ENCODE data around the gene ADAM17. TPM values are rescaled to one million over a fixed set of nuclear protein-coding genes. Genes with fewer than 3 reads are reported as not detected.

The ADAM17 gene
- polyA plus RNA-seq, 1 of the 3 experiments (the other 2 are of a cell fraction): 17.1 TPM

GRCh38 chr2:9467687-9468086 is 87.9 kb downstream of the ADAM17 start:
- DNase-seq: no peak
- Histone ChIP-seq H4K20me1 (ENCODE audit: insufficient read depth) (no peaks in the 10 kb centered on the region), H3K36me3 (replicated peaks in 1 of 2; ENCODE audit: control insufficient read depth in 1 of 2, insufficient read depth in 2 of 2, low read length in 1 of 2) (peaks cover 52% of the 10 kb centered on the region in 2 experiments), H3K79me2 (ENCODE audit: insufficient read depth) (no peaks in the 10 kb centered on the region), H3K27me3 (ENCODE audit: insufficient read depth) (no peaks in the 10 kb centered on the region), H3K9me2 (no peaks in the 10 kb centered on the region), H3K9me3 (no peaks in the 10 kb centered on the region), H3F3A (replicated peaks; ENCODE audit: insufficient read depth) (peaks cover 3% of the 10 kb centered on the region), H2AFZ (ENCODE audit: low read depth) (no peak overlapping the region), H3K4me1 (ENCODE audit: control insufficient read depth in 1 of 2, insufficient read depth in 2 of 2, low read depth in 1 of 2, low read length in 1 of 2) (no peaks in the 10 kb centered on the region; a peak in 1 of 4 replicates), H3K9ac (no peak overlapping the region), H3K4me3 (ENCODE audit: low read depth in 2 of 2, low read length in 1 of 2) (no peak overlapping the region), H3K4me2 (no peak overlapping the region), H3K27ac (ENCODE audit: low read depth in 2 of 2, low read length in 1 of 2) (no peak overlapping the region)
- TF ChIP-seq TCF12 (IDR thresholded peaks at IDR 0.05) (no peak), FOSL2 (IDR thresholded peaks at IDR 0.05; ENCODE audit: borderline replicate concordance, low read depth) (no peak), MAX (IDR thresholded peaks at IDR 0.05; ENCODE audit: low read depth) (no peak), FOXM1 (IDR thresholded peaks at IDR 0.05; ENCODE audit: low read depth) (no peak), SMC3 (IDR thresholded peaks at IDR 0.05; ENCODE audit: low read depth, low read length) (no peak), USF1 (IDR thresholded peaks at IDR 0.05; ENCODE audit: borderline replicate concordance, low read depth) (no peak), YY1 (IDR thresholded peaks at IDR 0.05; ENCODE audit: low read depth) (no peak), NRF1 (IDR thresholded peaks at IDR 0.05; ENCODE audit: low read depth, low read length) (no peak), MXI1 (IDR thresholded peaks at IDR 0.05; ENCODE audit: low read depth, low read length) (no peak)
- ChIA-PET CTCF (interaction anchor here (1.0 to 1.3 kb wide), 2 partner anchors 11 to 16 kb away, joined by 3 to 4 read pairs; no protein-coding TSS in a partner anchor), POLR2A (no interaction called here)
- WGBS (ENCODE audit: low lambda C conversion rate): 91% methylated on average over 10 of the region's 10 CpGs

GRCh38 chr2:9466147-9466683 is 89.4 kb downstream of the ADAM17 start:
- ChIA-PET POLR2A (interaction anchor here (0.7 kb wide), 1 partner anchor 18 kb away, joined by 3 read pairs; no protein-coding TSS in a partner anchor), CTCF (no interaction called here)
- H3K9me2 ChIP-seq: no peaks in the 10 kb centered on the region
- no peaks in the 10 kb centered on the region; a peak in 1 of 4 replicates for H3K4me1 ChIP-seq (ENCODE audit: control insufficient read depth in 1 of 2, insufficient read depth in 2 of 2, low read depth in 1 of 2, low read length in 1 of 2)
- no peak for TF ChIP-seq EZH2phosphoT487 (IDR thresholded peaks at IDR 0.05; ENCODE audit: borderline replicate concordance, low read depth)
- TF ChIP-seq FOXM1 (IDR thresholded peaks at IDR 0.05; ENCODE audit: low read depth): no peak
- TF ChIP-seq NFIC (IDR thresholded peaks at IDR 0.05; ENCODE audit: borderline replicate concordance): no peak
- no peak for TF ChIP-seq RXRA (IDR thresholded peaks at IDR 0.05; ENCODE audit: borderline replicate concordance, low read depth)
- no peak for TF ChIP-seq CHD2 (IDR thresholded peaks at IDR 0.05; ENCODE audit: low read length, partially characterized antibody)
- TF ChIP-seq JUND (IDR thresholded peaks at IDR 0.05): no peak
- TF ChIP-seq RAD21 (IDR thresholded peaks at IDR 0.05; ENCODE audit: low read length): no peak
- TF ChIP-seq RFX5 (IDR thresholded peaks at IDR 0.05; ENCODE audit: low read length): no peak
- TF ChIP-seq IRF3 (IDR thresholded peaks at IDR 0.05; ENCODE audit: low read depth, low read length): no peak
- no peak for DNase-seq
- 85% methylated on average over 46 of the region's 46 CpGs for WGBS (ENCODE audit: low lambda C conversion rate)
- H3K4me3 ChIP-seq (ENCODE audit: low read depth in 2 of 2, low read length in 1 of 2): no peak overlapping the region
- H3K27me3 ChIP-seq (ENCODE audit: insufficient read depth): no peaks in the 10 kb centered on the region
- no peak overlapping the region for H3K4me2 ChIP-seq
- H3K27ac ChIP-seq (ENCODE audit: low read depth in 2 of 2, low read length in 1 of 2): no peak overlapping the region
- no peak overlapping the region for H2AFZ ChIP-seq (ENCODE audit: low read depth)
- H4K20me1 ChIP-seq (ENCODE audit: insufficient read depth): no peaks in the 10 kb centered on the region
- peaks cover 42 to 53% of the 10 kb centered on the region in 2 experiments for H3K36me3 ChIP-seq (replicated peaks in 1 of 2; ENCODE audit: control insufficient read depth in 1 of 2, insufficient read depth in 2 of 2, low read length in 1 of 2)
- no peaks in the 10 kb centered on the region for H3K9me3 ChIP-seq
- H3K79me2 ChIP-seq (ENCODE audit: insufficient read depth): no peaks in the 10 kb centered on the region
- H3K9ac ChIP-seq: no peak overlapping the region
- peaks cover 3% of the 10 kb centered on the region for H3F3A ChIP-seq (replicated peaks; ENCODE audit: insufficient read depth)
